ENCODE results near the gene DIP2C. TPM values are rescaled to one million over a fixed set of nuclear protein-coding genes. Genes with fewer than 3 reads are reported as not detected.

The DIP2C gene
- polyA plus RNA-seq, 1 of the 3 experiments (the other 2 are of a cell fraction) = 8.7 TPM

DNA sequence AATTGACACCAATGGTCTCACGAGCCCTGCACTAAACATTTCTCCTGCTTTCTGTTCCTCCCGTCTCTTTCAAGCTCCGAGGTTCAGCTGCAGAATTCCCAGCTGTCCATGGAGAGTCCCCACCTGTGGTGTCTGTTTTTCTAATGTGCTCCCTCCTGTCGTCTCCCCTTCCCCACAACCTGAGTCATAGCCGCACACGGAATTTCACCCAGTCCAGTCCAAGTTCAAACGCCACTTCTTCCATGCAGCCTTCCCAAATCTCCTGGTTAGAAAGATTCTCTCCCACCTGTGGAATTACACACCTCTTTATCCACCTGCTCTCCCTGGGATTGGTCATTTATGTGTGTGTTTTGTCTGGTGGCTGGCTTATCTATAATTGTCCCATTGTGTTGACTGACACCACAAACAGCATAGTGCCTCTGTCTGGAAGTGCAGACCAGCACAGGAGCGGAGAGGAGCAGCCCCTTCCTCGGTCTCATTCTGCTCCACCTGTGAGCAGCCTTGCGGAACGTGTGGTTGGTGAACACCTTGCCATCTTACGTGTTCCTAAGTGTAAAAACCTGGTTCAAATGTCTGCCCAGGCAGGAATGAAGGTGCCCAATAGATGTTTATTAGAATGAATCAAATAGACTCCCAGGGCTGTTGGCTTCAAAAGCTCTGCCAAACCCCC lies 3.3 kb upstream of the DIP2C start:
- H3K4me2 ChIP-seq = no peak overlapping the region
- H3F3A ChIP-seq (replicated peaks; ENCODE audit: insufficient read depth) = no peaks in the 10 kb centered on the region
- H3K4me3 ChIP-seq (ENCODE audit: low read depth in 2 of 2, low read length in 1 of 2) = no peak overlapping the region
- POLR2A ChIA-PET = no interaction called here
- H3K9me3 ChIP-seq = no peaks in the 10 kb centered on the region
- no peaks in the 10 kb centered on the region for H3K27me3 ChIP-seq (ENCODE audit: insufficient read depth)
- no peak for TF ChIP-seq SIN3A (IDR thresholded peaks at IDR 0.05; ENCODE audit: borderline replicate concordance, low read depth, low read length)
- TF ChIP-seq, protein P1, sequence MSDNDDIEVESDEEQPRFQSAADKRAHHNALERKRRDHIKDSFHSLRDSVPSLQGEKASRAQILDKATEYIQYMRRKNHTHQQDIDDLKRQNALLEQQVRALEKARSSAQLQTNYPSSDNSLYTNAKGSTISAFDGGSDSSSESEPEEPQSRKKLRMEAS (IDR thresholded peaks at IDR 0.05; ENCODE audit: low read depth) = no peak
- H3K27ac ChIP-seq (ENCODE audit: low read depth in 2 of 2, low read length in 1 of 2) = no peak overlapping the region
- no peaks in the 10 kb centered on the region for H3K36me3 ChIP-seq (replicated peaks in 1 of 2; ENCODE audit: control insufficient read depth in 1 of 2, insufficient read depth in 2 of 2, low read length in 1 of 2)
- H3K9me2 ChIP-seq = no peaks in the 10 kb centered on the region
- H3K79me2 ChIP-seq (ENCODE audit: insufficient read depth) = peaks cover 13% of the 10 kb centered on the region
- 87% methylated on average over 12 of the region's 12 CpGs for WGBS (ENCODE audit: low lambda C conversion rate)
- peaks cover 0 to 11% of the 10 kb centered on the region in 2 experiments; a peak in 1 of 4 replicates for H3K4me1 ChIP-seq (ENCODE audit: control insufficient read depth in 1 of 2, insufficient read depth in 2 of 2, low read depth in 1 of 2, low read length in 1 of 2)
- CTCF ChIA-PET = interaction anchor here (0.9 kb wide), 1 partner anchor 10 kb away, joined by 3 read pairs; no protein-coding TSS in a partner anchor
- peaks cover 4% of the 10 kb centered on the region for H4K20me1 ChIP-seq (ENCODE audit: insufficient read depth)
- DNase-seq = no peak
- no peak overlapping the region for H3K9ac ChIP-seq
- H2AFZ ChIP-seq (ENCODE audit: low read depth) = no peak overlapping the region

DNA sequence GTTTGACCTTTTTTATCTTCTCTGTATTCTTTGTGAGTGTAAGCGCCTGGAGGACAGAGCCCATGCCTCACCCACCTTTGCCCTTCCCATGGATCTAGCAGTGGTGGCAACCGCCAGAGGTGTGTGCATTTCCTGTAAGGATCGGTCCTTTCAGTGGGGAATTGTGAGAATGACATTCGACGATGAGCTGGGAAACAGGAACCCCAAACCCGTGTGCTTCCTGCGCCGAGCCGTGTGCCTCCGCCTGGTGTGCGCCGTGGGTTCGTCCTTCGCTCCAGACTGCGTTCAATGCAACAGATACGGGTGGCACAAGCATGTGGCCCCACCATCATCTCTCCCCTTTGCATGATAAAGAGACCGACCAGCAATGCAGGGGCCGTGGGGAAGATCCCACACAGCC lies 1.7 kb upstream of the DIP2C start:
- Histone ChIP-seq H4K20me1 (ENCODE audit: insufficient read depth) (peaks cover 11% of the 10 kb centered on the region), H3K9ac (no peak overlapping the region), H3K9me3 (no peaks in the 10 kb centered on the region), H3K4me3 (ENCODE audit: low read depth in 2 of 2, low read length in 1 of 2) (no peak overlapping the region), H3K27ac (ENCODE audit: low read depth in 2 of 2, low read length in 1 of 2) (no peak overlapping the region), H3K4me1 (ENCODE audit: control insufficient read depth in 1 of 2, insufficient read depth in 2 of 2, low read depth in 1 of 2, low read length in 1 of 2) (peaks cover 0 to 15% of the 10 kb centered on the region in 2 experiments; a peak in 1 of 4 replicates), H3K4me2 (no peak overlapping the region), H3K36me3 (replicated peaks in 1 of 2; ENCODE audit: control insufficient read depth in 1 of 2, insufficient read depth in 2 of 2, low read length in 1 of 2) (no peaks in the 10 kb centered on the region), H3K27me3 (ENCODE audit: insufficient read depth) (no peaks in the 10 kb centered on the region), H3F3A (replicated peaks; ENCODE audit: insufficient read depth) (no peaks in the 10 kb centered on the region), H2AFZ (ENCODE audit: low read depth) (no peak overlapping the region), H3K79me2 (ENCODE audit: insufficient read depth) (peaks cover 29% of the 10 kb centered on the region), H3K9me2 (no peaks in the 10 kb centered on the region)
- no peak for TF ChIP-seq GABPA (IDR thresholded peaks at IDR 0.05; ENCODE audit: low read depth)
- no peak for TF ChIP-seq EP300 (IDR thresholded peaks at IDR 0.05; ENCODE audit: borderline replicate concordance in 1 of 2, low read depth in 1 of 2, low read length in 1 of 2)
- TF ChIP-seq, protein P2, sequence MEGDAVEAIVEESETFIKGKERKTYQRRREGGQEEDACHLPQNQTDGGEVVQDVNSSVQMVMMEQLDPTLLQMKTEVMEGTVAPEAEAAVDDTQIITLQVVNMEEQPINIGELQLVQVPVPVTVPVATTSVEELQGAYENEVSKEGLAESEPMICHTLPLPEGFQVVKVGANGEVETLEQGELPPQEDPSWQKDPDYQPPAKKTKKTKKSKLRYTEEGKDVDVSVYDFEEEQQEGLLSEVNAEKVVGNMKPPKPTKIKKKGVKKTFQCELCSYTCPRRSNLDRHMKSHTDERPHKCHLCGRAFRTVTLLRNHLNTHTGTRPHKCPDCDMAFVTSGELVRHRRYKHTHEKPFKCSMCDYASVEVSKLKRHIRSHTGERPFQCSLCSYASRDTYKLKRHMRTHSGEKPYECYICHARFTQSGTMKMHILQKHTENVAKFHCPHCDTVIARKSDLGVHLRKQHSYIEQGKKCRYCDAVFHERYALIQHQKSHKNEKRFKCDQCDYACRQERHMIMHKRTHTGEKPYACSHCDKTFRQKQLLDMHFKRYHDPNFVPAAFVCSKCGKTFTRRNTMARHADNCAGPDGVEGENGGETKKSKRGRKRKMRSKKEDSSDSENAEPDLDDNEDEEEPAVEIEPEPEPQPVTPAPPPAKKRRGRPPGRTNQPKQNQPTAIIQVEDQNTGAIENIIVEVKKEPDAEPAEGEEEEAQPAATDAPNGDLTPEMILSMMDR (IDR thresholded peaks at IDR 0.05) = no peak
- no peak for TF ChIP-seq RXRA (IDR thresholded peaks at IDR 0.05; ENCODE audit: borderline replicate concordance, low read depth)
- TF ChIP-seq SMC3 (IDR thresholded peaks at IDR 0.05; ENCODE audit: low read depth, low read length) = no peak
- TF ChIP-seq, protein P3, sequence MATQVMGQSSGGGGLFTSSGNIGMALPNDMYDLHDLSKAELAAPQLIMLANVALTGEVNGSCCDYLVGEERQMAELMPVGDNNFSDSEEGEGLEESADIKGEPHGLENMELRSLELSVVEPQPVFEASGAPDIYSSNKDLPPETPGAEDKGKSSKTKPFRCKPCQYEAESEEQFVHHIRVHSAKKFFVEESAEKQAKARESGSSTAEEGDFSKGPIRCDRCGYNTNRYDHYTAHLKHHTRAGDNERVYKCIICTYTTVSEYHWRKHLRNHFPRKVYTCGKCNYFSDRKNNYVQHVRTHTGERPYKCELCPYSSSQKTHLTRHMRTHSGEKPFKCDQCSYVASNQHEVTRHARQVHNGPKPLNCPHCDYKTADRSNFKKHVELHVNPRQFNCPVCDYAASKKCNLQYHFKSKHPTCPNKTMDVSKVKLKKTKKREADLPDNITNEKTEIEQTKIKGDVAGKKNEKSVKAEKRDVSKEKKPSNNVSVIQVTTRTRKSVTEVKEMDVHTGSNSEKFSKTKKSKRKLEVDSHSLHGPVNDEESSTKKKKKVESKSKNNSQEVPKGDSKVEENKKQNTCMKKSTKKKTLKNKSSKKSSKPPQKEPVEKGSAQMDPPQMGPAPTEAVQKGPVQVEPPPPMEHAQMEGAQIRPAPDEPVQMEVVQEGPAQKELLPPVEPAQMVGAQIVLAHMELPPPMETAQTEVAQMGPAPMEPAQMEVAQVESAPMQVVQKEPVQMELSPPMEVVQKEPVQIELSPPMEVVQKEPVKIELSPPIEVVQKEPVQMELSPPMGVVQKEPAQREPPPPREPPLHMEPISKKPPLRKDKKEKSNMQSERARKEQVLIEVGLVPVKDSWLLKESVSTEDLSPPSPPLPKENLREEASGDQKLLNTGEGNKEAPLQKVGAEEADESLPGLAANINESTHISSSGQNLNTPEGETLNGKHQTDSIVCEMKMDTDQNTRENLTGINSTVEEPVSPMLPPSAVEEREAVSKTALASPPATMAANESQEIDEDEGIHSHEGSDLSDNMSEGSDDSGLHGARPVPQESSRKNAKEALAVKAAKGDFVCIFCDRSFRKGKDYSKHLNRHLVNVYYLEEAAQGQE (IDR thresholded peaks at IDR 0.05; ENCODE audit: low read depth, low read length) = no peak
- no peak for TF ChIP-seq SIN3A (IDR thresholded peaks at IDR 0.05; ENCODE audit: borderline replicate concordance, low read depth, low read length)
- no peak for DNase-seq
- WGBS (ENCODE audit: low lambda C conversion rate) = 98% methylated on average over 18 of the region's 18 CpGs
- ChIA-PET POLR2A (no interaction called here), CTCF (interaction anchor here (1.1 kb wide), 1 partner anchor 99 kb away, joined by 4 read pairs; no protein-coding TSS in a partner anchor)
